GM12878 (cell line): Measurements from ENCODE around the gene KMT2B. TPM values are rescaled to one million over a fixed set of nuclear protein-coding genes. Genes with fewer than 3 reads are reported as not detected.

ENCODE experiments used
- ATAC-seq: fragments of 200-7000 bp; cut with Tn5 transposase; 3 replicates; pipeline ENCODE4 v1.9.1; 2020; ENCODE audit warnings: mild to moderate bottlenecking, moderate library complexity
- BruUV-seq: library from RNA; stranded (reverse); fragments of 400-500 nt; replicated peaks from 2 replicates; lab custom pipeline; 2021; lab: Mats Ljungman, UMichigan
- CTCF ChIA-PET: fragments of 300-600 bp; sonication (Branson Sonifier 250); formaldehyde crosslinking; extraction: SDS; loops from one replicate; lab custom pipeline; 2021; ENCODE audit warnings: inconsistent platforms; lab: Yijun Ruan, JAX
- POLR2A ChIA-PET: fragments of 350-600 bp; formaldehyde crosslinking; extraction: SDS; loops from one replicate; lab custom pipeline; 2021; ENCODE audit warnings: inconsistent platforms; lab: Charles Lee
- RAD21 ChIA-PET: fragments of 300-600 bp; sonication (Branson Sonifier 250); formaldehyde crosslinking; loops from one replicate; lab custom pipeline; 2023; ENCODE audit warnings: antibody characterized with exemption; ENCODE audit not compliant: unreplicated experiment; lab: Charles Lee
- SMC1A ChIA-PET: fragments of 300-600 bp; sonication (Branson Sonifier 250); formaldehyde crosslinking; loops from one replicate; lab custom pipeline; 2023; ENCODE audit not compliant: unreplicated experiment, uncharacterized antibody; lab: Charles Lee
- DNase-seq: peaks from one replicate; pipeline ENCODE4 v3.0.0-alpha.2; 2011; ENCODE audit warnings: low read depth, low spot score
- FAIRE-seq: peaks from 3 replicates; lab custom pipeline; 2011; peaks lifted over from hg19 to GRCh38; lab: Jason Lieb, UNC
- H2AFZ ChIP-seq: 2 replicates; pipeline ENCODE4 v1.6.0; 2011; ENCODE audit warnings: low read depth, low read length, control low read depth; ENCODE audit not compliant: control insufficient read depth
- H3K27ac ChIP-seq: 2 replicates; pipeline ENCODE4 v1.5.1; 2011; ENCODE audit warnings: control low read depth; ENCODE audit not compliant: control insufficient read depth, insufficient read depth
- H3K27me3 ChIP-seq, 2 experiments: replicated peaks in 1 of 2; 2 replicates each; pipeline versions ENCODE4 v1.6.0 to v1.6.1; 2011; ENCODE audit warnings: low read length in 1 of 2; ENCODE audit not compliant: control insufficient read depth in 2 of 2, insufficient read depth in 2 of 2
- H3K36me3 ChIP-seq, 2 experiments: 2 replicates each; pipeline ENCODE4 v1.5.1; 2011; ENCODE audit warnings: low read length in 1 of 2; ENCODE audit not compliant: control insufficient read depth in 2 of 2, insufficient read depth in 2 of 2
- H3K4me1 ChIP-seq: 2 replicates; pipeline ENCODE4 v1.6.1; 2011; ENCODE audit warnings: mild to moderate bottlenecking, low read length, moderate library complexity, mixed read lengths; ENCODE audit not compliant: control insufficient read depth, insufficient read depth
- H3K4me2 ChIP-seq: 2 replicates; pipeline ENCODE4 v1.6.0; 2011; ENCODE audit warnings: control low read depth; ENCODE audit not compliant: control insufficient read depth, insufficient read depth
- H3K4me3 ChIP-seq: fragments of 200-600 bp; sonication (generic); 2 replicates; pipeline ENCODE4 v1.5.1; 2016
- H3K79me2 ChIP-seq: 2 replicates; pipeline ENCODE4 v1.6.0; 2011; ENCODE audit warnings: low read length; ENCODE audit not compliant: control insufficient read depth, insufficient read depth
- H3K9ac ChIP-seq: 2 replicates; pipeline ENCODE4 v1.8.0; 2011; ENCODE audit warnings: low read length, control low read depth, mixed read lengths; ENCODE audit not compliant: control insufficient read depth, insufficient read depth
- H3K9me3 ChIP-seq: replicated peaks from 3 replicates; pipeline ENCODE4 v1.5.1; 2011; ENCODE audit warnings: mild to moderate bottlenecking, low read length; ENCODE audit not compliant: control insufficient read depth, insufficient read depth
- H4K20me1 ChIP-seq: 2 replicates; pipeline ENCODE4 v1.6.0; 2011; ENCODE audit not compliant: control insufficient read depth, insufficient read depth
- ASH2L ChIP-seq: fragments of 300-600, 200-600 bp; sonication (generic); IDR thresholded peaks from 2 replicates; pipeline ENCODE4 v1.6.1; 2017; ENCODE audit warnings: low read depth, mild to moderate bottlenecking, borderline replicate concordance
- BACH1 ChIP-seq: fragments of 450-650 bp; IDR thresholded peaks from 2 replicates; pipeline ENCODE4 v1.6.1; 2017; ENCODE audit warnings: mild to moderate bottlenecking, borderline replicate concordance
- BRCA1 ChIP-seq: IDR thresholded peaks from 2 replicates; pipeline ENCODE4 v1.6.1; 2011; ENCODE audit warnings: low read depth, low read length, improper control_type of control experiment
- ETV6 ChIP-seq, 2 experiments: fragments of 450-650 bp in 1 of 2; IDR thresholded peaks in 1 of 2; conservative IDR thresholded peaks in 1 of 2; 2 replicates each; pipeline ENCODE4 v1.6.1; 2014; ENCODE audit warnings: antibody characterized with exemption in 1 of 2, borderline replicate concordance in 1 of 2, low read depth in 1 of 2, mild to moderate bottlenecking in 1 of 2, moderate library complexity in 1 of 2
- MTA3 ChIP-seq: IDR thresholded peaks from 2 replicates; pipeline ENCODE4 v1.6.1; 2012; ENCODE audit warnings: low read length, inconsistent platforms, borderline replicate concordance
- NFIC ChIP-seq: IDR thresholded peaks from 2 replicates; pipeline ENCODE4 v1.6.1; 2012; ENCODE audit warnings: low read depth, mild to moderate bottlenecking, inconsistent platforms, low read length, moderate library complexity
- PAX8 ChIP-seq: fragments of 450-650 bp; IDR thresholded peaks from 2 replicates; pipeline ENCODE4 v1.6.1; 2017; ENCODE audit warnings: mild to moderate bottlenecking, moderate library complexity
- SMAD5 ChIP-seq: IDR thresholded peaks from 2 replicates; pipeline ENCODE4 v1.6.1; 2016; ENCODE audit warnings: antibody characterized with exemption, low read depth
- SPI1 ChIP-seq: IDR thresholded peaks from 2 replicates; pipeline ENCODE4 v1.6.1; 2011; ENCODE audit warnings: low read depth, mild to moderate bottlenecking, low read length, moderate library complexity, borderline replicate concordance; ENCODE audit not compliant: insufficient read depth
- SUPT20H ChIP-seq: IDR thresholded peaks from 2 replicates; pipeline ENCODE4 v1.6.1; 2011; ENCODE audit warnings: low read depth, mild to moderate bottlenecking, low read length, moderate library complexity, borderline replicate concordance; ENCODE audit not compliant: control insufficient read depth
- ZNF274 ChIP-seq: IDR thresholded peaks from one replicate; pipeline ENCODE4 v1.8.0; 2011; ENCODE audit not compliant: insufficient read length, insufficient read depth
- ZSCAN29 ChIP-seq: fragments of 450-650 bp; IDR thresholded peaks from 2 replicates; pipeline ENCODE4 v1.6.1; 2017; ENCODE audit warnings: mild to moderate bottlenecking, moderate library complexity
- ZZZ3 ChIP-seq: IDR thresholded peaks from 2 replicates; pipeline ENCODE4 v1.6.1; 2011; ENCODE audit warnings: low read depth; ENCODE audit not compliant: control insufficient read depth, insufficient read length
- WGBS: methylation state at CpG from one replicate; pipeline ENCODE4 v1.1.6; 2016; ENCODE audit warnings: low lambda C conversion rate; ENCODE audit not compliant: insufficient replicate concordance, insufficient coverage; ENCODE audit errors: missing lambda C conversion rate; 5-methylcytosine and 5-hydroxymethylcytosine counted together
- in situ Hi-C: fragments of 300-500 bp; cut with MboI; formaldehyde crosslinking; loops from 9 replicates; pipeline ENCODE4 v1.14.3; 2018; ENCODE audit warnings: mixed read lengths
- intact Hi-C: fragments of 100-400 bp; cut with micrococcal nuclease; formaldehyde crosslinking; loops from one replicate; pipeline ENCODE4 v1.14.2; 2022; ENCODE audit not compliant: unreplicated experiment
- polyA plus RNA-seq, 11 experiments: library from polyadenylated mRNA; depleted of rRNA in 4 of 11; unstranded in 6 of 11; stranded (reverse) in 5 of 11; fragments of >200 nt; fragmentation: Nextera tagmentation in 4 of 11; fragmentation: Illumina TruSeq in 1 of 11; extraction: Ambion mirVana in 4 of 11; extraction: Trizol in 1 of 11; gene quantifications; 1 replicate in 1 of 11; 2 replicates in 10 of 11; pipeline versions ENCODE4 v1.2.1 to v1.2.3, GENCODE V29; 2011 to 2016; ENCODE audit warnings: inconsistent platforms in 2 of 11, missing spikeins in 2 of 11, low read depth in 1 of 11
- total RNA-seq, 4 experiments: library from RNA; depleted of rRNA in 3 of 4; stranded (reverse); fragments of >200 nt in 3 of 4; fragmentation: Illumina TruSeq in 1 of 4; extraction: Trizol in 1 of 4; gene quantifications; 2 replicates each; pipeline versions ENCODE4 v1.2.1 to v1.2.3, GENCODE V29; 2013 to 2021
- TF ChIP-seq, protein P1 (sequence below): IDR thresholded peaks from 2 replicates; pipeline ENCODE4 v1.6.1; 2011; ENCODE audit warnings: borderline replicate concordance, low read depth, mild to moderate bottlenecking, moderate library complexity, mixed read lengths, low read length; ENCODE audit not compliant: insufficient read depth; ENCODE audit errors: extremely low read length
- TF ChIP-seq, protein P2 (sequence below): fragments of 450-650 bp; IDR thresholded peaks from 2 replicates; pipeline ENCODE4 v1.6.1; 2017; ENCODE audit warnings: mild to moderate bottlenecking, moderate library complexity
- TF ChIP-seq, protein P3 (sequence below): fragments of 450-650 bp; IDR thresholded peaks from 2 replicates; pipeline ENCODE4 v1.6.1; 2018; ENCODE audit warnings: borderline replicate concordance, mild to moderate bottlenecking; ENCODE audit not compliant: partially characterized antibody

KMT2B gene
- total and polyA plus RNA-seq, 10 of the 15 experiments (the other 5 are each of a cell fraction or from before 2014, with no cell fraction given) = 0.71 to 35.6 (median 6.0) TPM

DNA sequence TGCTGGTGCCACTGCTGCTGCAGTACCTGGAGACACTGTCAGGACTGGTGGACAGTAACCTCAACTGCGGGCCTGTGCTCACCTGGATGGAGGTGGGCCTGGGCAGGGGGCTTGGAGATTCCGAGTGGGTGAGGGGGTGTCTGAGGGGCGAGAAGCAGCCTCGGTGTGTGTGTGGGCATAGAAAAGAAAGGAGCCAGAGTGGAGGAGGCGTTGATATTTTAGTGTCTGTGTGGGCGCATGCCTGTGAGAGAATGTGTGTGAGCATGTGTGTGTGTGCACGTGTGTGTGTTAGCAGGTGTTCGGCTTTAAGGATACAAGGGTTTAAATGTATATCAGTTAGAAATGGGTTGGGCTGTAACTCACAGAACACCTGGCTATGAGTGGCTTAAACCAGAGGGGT is 61.2 kb downstream of the KMT2B start (continued):
- TF ChIP-seq, protein P1, sequence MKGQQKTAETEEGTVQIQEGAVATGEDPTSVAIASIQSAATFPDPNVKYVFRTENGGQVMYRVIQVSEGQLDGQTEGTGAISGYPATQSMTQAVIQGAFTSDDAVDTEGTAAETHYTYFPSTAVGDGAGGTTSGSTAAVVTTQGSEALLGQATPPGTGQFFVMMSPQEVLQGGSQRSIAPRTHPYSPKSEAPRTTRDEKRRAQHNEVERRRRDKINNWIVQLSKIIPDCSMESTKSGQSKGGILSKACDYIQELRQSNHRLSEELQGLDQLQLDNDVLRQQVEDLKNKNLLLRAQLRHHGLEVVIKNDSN = no peak

DNA sequence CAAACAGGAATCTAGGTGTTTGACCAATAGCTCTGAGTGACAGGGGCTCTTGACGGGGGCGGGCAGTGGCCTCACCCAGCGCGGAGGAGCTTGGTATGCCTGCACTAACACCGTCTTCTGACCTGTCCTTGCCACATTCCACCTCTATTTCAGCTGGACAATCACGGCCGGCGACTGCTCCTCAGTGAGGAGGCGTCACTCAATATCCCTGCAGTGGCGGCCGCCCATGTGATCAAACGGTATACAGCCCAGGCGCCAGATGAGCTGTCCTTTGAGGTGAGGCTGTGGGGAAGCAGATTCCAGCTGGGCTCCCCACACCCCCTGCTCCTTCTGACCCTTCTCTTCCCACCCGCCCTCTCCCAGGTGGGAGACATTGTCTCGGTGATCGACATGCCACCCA is 62.3 kb downstream of the KMT2B start:
- ATAC-seq (no peak), FAIRE-seq (no peak)
- TF ChIP-seq SMAD5 (no peak), ASH2L (no peak), ETV6 (conservative IDR thresholded peaks at IDR 0.05 in 1 of 2, IDR thresholded peaks at IDR 0.05 in 1 of 2; ENCODE audit: borderline replicate concordance in 1 of 2, low read depth in 1 of 2) (no peak), ZNF274 (no peak), PAX8 (no peak), BRCA1 (no peak), SUPT20H (no peak), BACH1 (no peak), ZSCAN29 (no peak), SPI1 (no peak), NFIC (no peak), MTA3 (no peak), ZZZ3 (no peak)
- TF ChIP-seq, protein P2, sequence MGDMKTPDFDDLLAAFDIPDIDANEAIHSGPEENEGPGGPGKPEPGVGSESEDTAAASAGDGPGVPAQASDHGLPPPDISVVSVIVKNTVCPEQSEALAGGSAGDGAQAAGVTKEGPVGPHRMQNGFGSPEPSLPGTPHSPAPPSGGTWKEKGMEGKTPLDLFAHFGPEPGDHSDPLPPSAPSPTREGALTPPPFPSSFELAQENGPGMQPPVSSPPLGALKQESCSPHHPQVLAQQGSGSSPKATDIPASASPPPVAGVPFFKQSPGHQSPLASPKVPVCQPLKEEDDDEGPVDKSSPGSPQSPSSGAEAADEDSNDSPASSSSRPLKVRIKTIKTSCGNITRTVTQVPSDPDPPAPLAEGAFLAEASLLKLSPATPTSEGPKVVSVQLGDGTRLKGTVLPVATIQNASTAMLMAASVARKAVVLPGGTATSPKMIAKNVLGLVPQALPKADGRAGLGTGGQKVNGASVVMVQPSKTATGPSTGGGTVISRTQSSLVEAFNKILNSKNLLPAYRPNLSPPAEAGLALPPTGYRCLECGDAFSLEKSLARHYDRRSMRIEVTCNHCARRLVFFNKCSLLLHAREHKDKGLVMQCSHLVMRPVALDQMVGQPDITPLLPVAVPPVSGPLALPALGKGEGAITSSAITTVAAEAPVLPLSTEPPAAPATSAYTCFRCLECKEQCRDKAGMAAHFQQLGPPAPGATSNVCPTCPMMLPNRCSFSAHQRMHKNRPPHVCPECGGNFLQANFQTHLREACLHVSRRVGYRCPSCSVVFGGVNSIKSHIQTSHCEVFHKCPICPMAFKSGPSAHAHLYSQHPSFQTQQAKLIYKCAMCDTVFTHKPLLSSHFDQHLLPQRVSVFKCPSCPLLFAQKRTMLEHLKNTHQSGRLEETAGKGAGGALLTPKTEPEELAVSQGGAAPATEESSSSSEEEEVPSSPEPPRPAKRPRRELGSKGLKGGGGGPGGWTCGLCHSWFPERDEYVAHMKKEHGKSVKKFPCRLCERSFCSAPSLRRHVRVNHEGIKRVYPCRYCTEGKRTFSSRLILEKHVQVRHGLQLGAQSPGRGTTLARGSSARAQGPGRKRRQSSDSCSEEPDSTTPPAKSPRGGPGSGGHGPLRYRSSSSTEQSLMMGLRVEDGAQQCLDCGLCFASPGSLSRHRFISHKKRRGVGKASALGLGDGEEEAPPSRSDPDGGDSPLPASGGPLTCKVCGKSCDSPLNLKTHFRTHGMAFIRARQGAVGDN = no peak
- TF ChIP-seq, protein P3, sequence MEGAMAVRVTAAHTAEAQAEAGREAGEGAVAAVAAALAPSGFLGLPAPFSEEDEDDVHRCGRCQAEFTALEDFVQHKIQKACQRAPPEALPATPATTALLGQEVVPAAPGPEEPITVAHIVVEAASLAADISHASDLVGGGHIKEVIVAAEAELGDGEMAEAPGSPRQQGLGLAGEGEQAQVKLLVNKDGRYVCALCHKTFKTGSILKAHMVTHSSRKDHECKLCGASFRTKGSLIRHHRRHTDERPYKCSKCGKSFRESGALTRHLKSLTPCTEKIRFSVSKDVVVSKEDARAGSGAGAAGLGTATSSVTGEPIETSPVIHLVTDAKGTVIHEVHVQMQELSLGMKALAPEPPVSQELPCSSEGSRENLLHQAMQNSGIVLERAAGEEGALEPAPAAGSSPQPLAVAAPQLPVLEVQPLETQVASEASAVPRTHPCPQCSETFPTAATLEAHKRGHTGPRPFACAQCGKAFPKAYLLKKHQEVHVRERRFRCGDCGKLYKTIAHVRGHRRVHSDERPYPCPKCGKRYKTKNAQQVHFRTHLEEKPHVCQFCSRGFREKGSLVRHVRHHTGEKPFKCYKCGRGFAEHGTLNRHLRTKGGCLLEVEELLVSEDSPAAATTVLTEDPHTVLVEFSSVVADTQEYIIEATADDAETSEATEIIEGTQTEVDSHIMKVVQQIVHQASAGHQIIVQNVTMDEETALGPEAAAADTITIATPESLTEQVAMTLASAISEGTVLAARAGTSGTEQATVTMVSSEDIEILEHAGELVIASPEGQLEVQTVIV = no peak

More for the DNA sequence above, 62.3 kb downstream of the KMT2B start:
- intact Hi-C loops = no loop called here
- Histone ChIP-seq H3K27ac (no peak overlapping the region), H3K4me3 (no peak overlapping the region), H3K36me3 (no peaks in the 10 kb centered on the region; a peak in 1 of 4 replicates), H3K79me2 (no peaks in the 10 kb centered on the region), H3K9me3 (no peaks in the 10 kb centered on the region), H3K27me3 (no peaks in the 10 kb centered on the region), H2AFZ (no peak overlapping the region), H3K4me2 (no peak overlapping the region), H4K20me1 (no peaks in the 10 kb centered on the region), H3K9ac (no peak overlapping the region), H3K4me1 (no peaks in the 10 kb centered on the region)
- BruUV-seq = no TSS peak
- CTCF ChIA-PET = no interaction called here
- POLR2A ChIA-PET = interaction anchor here (0.5 to 1.6 kb wide), 2 partner anchors 32 to 62 kb away, joined by 3 to 4 read pairs; partner anchors contain the start of gene LIN37
- DNase-seq = no peak
- SMC1A ChIA-PET = no interaction called here
- RAD21 ChIA-PET = no interaction called here
- in situ Hi-C loops = no loop called here
- WGBS = 95% methylated on average over 13 of the region's 16 CpGs
